NCI-H2107 treated with DMSO at 0.1 percent for 48 hours (cell line): ENCODE measurements around the gene IL21R.

Source experiments
- DNase-seq: peaks from one replicate; lab custom pipeline; 2025; ENCODE audit not compliant: unreplicated experiment; lab: John Stamatoyannopoulos, UW

IL21R gene

GRCh38 chr16:27482397-27483087 is 80.6 kb downstream of the IL21R start:
- no peak for DNase-seq

GRCh38 chr16:27483088-27483437 is 81.1 kb downstream of the IL21R start:
- DNase-seq: no peak

- DNase-seq: no peak
These were observed 81.7 kb downstream of the IL21R start for GRCh38 chr16:27483624-27484023.

- DNase-seq: no peak
These were observed 83.2 kb downstream of the IL21R start for GRCh38 chr16:27485126-27485525.

GRCh38 chr16:27485811-27486210 is 83.8 kb downstream of the IL21R start:
- DNase-seq: no peak

GRCh38 chr16:27486344-27486743 is 84.4 kb downstream of the IL21R start:
- DNase-seq: no peak

- DNase-seq: no peak
These were observed 84.8 kb downstream of the IL21R start for GRCh38 chr16:27486760-27487159.

- DNase-seq: no peak
These were observed 87.4 kb downstream of the IL21R start for GRCh38 chr16:27489421-27489820.

GRCh38 chr16:27489906-27490305 is 87.9 kb downstream of the IL21R start:
- no peak for DNase-seq

- no peak for DNase-seq
These were observed 90.1 kb downstream of the IL21R start for GRCh38 chr16:27491894-27492587.

GRCh38 chr16:27492588-27492979 is 90.6 kb downstream of the IL21R start:
- DNase-seq: no peak

GRCh38 chr16:27495191-27495590 is 93.2 kb downstream of the IL21R start:
- DNase-seq: no peak

GRCh38 chr16:27498031-27498825 is 96.3 kb downstream of the IL21R start:
- DNase-seq: no peak

GRCh38 chr16:27498916-27499658 is 97.1 kb downstream of the IL21R start:
- peak; percentile 57 for DNase-seq

GRCh38 chr16:27499659-27500055 is 97.7 kb downstream of the IL21R start:
- DNase-seq: no peak

GRCh38 chr16:27500801-27501200 is 98.8 kb downstream of the IL21R start:
- no peak for DNase-seq
